AG04449 (cell line): ENCODE results near the gene ZNF821.
A peak's percentile ranks its signal among the peaks of the same experiment; 100 is the strongest.

Experiments
- CTCF ChIA-PET: fragments of 350-600 bp; formaldehyde crosslinking; extraction: SDS; loops from one replicate; lab custom pipeline; 2021; ENCODE audit warnings: antibody characterized with exemption; lab: Yijun Ruan, JAX
- POLR2A ChIA-PET: fragments of 400-600, 350-600 bp; formaldehyde crosslinking; extraction: SDS; loops from one replicate; lab custom pipeline; 2020; ENCODE audit warnings: antibody characterized with exemption, inconsistent platforms; lab: Yijun Ruan, JAX
- DNase-seq: peaks from one replicate; pipeline ENCODE4 v3.0.0-alpha.2; 2010; ENCODE audit warnings: low read depth, low spot score
- H3K4me3 ChIP-seq: 2 replicates; pipeline ENCODE4 v1.5.1; 2011; ENCODE audit warnings: low read depth, mild to moderate bottlenecking, control low read depth, low read length
- TF ChIP-seq, protein P1 (sequence below): IDR thresholded peaks from one replicate; pipeline ENCODE4 v1.5.1; 2011; ENCODE audit warnings: mild to moderate bottlenecking, moderate library complexity, low read length, control low read depth, inconsistent platforms; ENCODE audit not compliant: insufficient read depth; ENCODE audit errors: missing control alignments

Gene ZNF821

DNA sequence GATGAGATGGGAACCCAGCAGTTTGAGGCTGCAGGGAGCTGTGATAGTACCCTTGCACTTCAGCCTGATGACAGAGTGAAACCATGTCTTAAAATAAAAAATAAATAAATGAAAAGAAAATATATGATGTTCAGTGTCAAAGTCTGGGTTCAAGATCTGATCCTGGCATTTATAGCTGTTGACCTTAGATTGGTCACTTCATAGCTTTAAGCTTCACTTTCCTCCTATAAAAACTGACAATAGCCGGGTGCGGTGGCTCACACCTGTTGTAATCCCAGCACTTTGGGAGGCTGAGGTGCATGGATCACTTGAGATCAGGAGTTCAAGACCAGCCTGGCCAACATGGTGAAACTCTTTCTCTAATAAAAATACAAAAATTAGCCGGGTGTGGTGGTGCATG, 5.2 kb upstream of the ZNF821 start:
- POLR2A ChIA-PET: interaction anchor here (1.2 kb wide), 1 partner anchor 13 kb away, joined by 3 read pairs; no protein-coding TSS in a partner anchor
- CTCF ChIA-PET: no interaction called here
- DNase-seq: no peak
- H3K4me3 ChIP-seq: no peak overlapping the region
- TF ChIP-seq, protein P1, sequence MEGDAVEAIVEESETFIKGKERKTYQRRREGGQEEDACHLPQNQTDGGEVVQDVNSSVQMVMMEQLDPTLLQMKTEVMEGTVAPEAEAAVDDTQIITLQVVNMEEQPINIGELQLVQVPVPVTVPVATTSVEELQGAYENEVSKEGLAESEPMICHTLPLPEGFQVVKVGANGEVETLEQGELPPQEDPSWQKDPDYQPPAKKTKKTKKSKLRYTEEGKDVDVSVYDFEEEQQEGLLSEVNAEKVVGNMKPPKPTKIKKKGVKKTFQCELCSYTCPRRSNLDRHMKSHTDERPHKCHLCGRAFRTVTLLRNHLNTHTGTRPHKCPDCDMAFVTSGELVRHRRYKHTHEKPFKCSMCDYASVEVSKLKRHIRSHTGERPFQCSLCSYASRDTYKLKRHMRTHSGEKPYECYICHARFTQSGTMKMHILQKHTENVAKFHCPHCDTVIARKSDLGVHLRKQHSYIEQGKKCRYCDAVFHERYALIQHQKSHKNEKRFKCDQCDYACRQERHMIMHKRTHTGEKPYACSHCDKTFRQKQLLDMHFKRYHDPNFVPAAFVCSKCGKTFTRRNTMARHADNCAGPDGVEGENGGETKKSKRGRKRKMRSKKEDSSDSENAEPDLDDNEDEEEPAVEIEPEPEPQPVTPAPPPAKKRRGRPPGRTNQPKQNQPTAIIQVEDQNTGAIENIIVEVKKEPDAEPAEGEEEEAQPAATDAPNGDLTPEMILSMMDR: no peak

DNA sequence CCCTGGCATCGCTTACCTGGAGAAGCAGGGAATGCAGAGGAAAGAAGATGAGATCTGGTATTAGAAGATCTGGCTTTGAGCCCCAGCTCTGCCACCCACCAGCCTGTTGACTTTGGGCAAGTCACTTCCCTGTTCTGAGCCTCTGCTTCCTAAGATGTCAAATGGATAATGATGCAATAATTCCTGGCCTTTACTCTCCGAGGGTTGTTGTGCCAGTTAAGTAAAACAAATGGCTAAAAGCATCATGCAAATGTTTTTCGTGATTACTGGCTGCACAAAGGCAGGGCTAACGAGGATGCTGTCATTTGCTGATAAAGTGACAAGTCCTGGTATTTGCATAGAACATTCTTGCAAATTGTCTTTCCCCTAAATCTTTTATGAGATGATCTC, 1.3 kb upstream of the ZNF821 start:
- H3K4me3 ChIP-seq: no peak overlapping the region
- CTCF ChIA-PET: interaction anchor here (1.1 to 7.6 kb wide), 3 partner anchors 31 to 78 kb away, joined by 3 to 92 read pairs (median 5); no protein-coding TSS in a partner anchor
- DNase-seq: no peak

DNA sequence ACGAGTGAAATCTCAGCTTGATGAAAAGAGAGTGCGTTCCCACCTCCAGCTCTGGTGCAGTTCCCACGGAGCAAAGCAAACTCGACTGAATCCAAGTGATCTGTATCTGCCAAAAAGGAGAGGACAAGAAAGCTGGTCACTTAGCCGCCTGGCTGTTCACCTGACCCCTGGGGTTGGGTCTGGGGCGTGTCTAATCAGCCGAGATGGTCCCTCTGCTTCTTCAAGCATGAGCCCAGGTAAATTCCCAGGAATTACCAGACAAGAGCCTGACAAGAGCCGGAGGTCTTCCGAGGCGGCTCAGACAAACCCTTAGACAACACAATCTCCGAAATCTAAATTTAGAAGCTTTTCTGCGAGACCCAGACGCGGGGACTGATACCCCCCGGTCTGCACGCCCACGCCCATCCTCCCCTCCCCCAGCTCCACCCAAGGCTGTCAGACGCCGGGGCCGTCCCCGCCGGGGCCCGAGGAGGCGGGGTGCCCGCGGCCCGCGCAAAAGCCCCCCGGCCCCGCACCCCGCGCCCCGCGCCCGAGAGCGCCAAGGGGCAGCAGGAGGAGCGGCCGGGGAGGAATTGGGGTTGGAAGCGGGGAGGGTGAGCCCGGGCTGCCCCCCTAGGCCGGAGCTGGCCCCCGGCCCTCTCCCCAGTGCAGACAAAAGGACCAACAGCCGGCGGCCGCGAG, 674 bp downstream of the ZNF821 start:
- peak overlapping the region; percentile 76 for H3K4me3 ChIP-seq
- ChIA-PET CTCF (interaction anchor here (0.6 to 7.6 kb wide), 40 partner anchors 8 to 215 kb away, joined by 3 to 295 read pairs (median 5); partner anchors contain the start of genes AP1G1 and IST1), POLR2A (interaction anchor here (0.6 to 2.1 kb wide), 2 partner anchors 12 to 75 kb away, joined by 4 to 11 read pairs; partner anchors contain the start of gene IST1)
- TF ChIP-seq, protein P1: peak; percentile 66
- no peak for DNase-seq

More for the DNA sequence above, 1.3 kb upstream of the ZNF821 start:
- TF ChIP-seq, protein P1: no peak
- POLR2A ChIA-PET: no interaction called here

DNA sequence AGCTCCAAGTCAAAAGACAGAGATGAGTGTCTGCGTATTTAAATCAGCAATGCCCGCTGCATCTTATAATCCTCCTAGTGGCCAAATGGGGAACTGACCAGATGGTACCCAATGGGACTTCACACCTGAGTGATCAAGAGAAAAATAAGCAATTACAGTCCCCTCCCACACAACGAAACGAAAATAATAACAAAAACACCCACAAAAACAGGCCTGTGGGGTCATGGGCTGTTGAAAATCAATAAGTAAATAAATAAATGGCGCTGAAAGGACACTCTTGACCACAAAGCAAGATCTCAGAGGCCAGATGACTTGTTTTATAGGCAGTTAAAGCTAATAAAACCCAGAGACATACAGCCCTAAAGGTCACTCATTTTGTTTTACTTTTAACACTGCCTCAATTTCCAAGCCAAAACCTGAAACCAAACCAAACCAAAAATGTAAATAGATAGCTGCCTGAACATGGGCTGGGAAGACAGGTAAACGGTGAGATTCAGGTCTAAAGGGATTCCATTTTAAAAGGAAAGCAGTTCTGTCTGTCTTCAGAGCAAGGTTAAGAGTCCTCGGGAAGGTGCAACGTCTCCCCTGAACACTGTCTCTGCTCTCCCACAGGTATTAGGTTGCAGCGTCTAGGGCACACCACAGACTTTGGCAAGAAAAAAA, 1.3 kb downstream of the ZNF821 start:
- ChIA-PET CTCF (interaction anchor here (0.6 to 7.6 kb wide), 49 partner anchors 9 to 216 kb away, joined by 3 to 295 read pairs (median 4); partner anchors contain the start of genes AP1G1 and IST1), POLR2A (interaction anchor here (0.6 to 2.1 kb wide), 3 partner anchors 13 to 76 kb away, joined by 4 to 11 read pairs (median 5); partner anchors contain the start of gene IST1)
- peak overlapping the region; percentile 76 for H3K4me3 ChIP-seq
- TF ChIP-seq, protein P1: peak; percentile 67
- DNase-seq: no peak

DNA sequence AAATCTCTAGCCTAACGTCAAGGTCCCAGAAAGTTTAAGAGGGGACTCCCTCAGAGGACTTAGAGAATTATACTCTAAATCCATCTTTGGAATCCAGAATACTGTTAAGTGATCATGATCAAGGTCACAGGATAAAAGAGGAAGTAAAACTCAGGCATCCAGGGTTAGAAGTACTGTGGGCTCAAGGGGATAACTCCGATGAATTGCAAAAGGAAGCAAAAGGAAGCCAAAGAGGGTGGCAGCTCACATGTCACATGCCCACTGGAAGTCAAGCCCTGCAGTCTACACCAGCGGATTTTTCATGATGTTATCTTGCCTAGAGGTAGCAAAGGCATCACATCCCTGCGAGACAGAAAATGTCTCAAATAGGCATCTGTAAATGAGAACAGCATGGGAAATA, 3.8 kb downstream of the ZNF821 start:
- TF ChIP-seq, protein P1: no peak
- no peak for DNase-seq
- ChIA-PET POLR2A (no interaction called here), CTCF (interaction anchor here (0.7 to 7.6 kb wide), 3 partner anchors 17 to 126 kb away, joined by 3 to 295 read pairs (median 92); no protein-coding TSS in a partner anchor)
- no peak overlapping the region for H3K4me3 ChIP-seq

DNA sequence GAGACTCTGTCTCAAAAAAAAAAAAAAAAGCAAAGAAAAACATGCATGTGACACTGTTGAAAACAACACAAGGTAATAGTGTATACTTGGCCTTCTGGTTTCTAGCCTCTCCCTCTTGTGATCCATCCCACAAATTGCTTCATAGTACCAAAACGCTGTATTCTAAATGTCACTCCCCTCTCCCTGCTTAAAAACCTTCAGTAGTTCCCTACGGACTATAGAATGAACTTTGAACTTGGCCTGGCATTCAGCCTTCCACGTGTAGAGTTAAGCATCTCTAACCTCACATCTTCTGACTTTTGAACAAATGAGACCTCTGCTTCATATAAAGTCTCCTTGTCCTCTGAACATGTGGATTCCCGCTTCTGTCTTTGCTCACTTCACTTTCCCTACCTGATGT, 5.1 kb downstream of the ZNF821 start:
- POLR2A ChIA-PET: no interaction called here
- H3K4me3 ChIP-seq: no peak overlapping the region
- CTCF ChIA-PET: interaction anchor here (1.0 to 6.2 kb wide), 2 partner anchors 15 to 17 kb away, joined by 3 to 295 read pairs; partner anchors contain the start of gene IST1
- no peak for DNase-seq
- TF ChIP-seq, protein P1: no peak
